Liver (tissue), 9 donors: ENCODE data around the gene PKD1. TPM values are rescaled to one million over a fixed set of nuclear protein-coding genes. Genes with fewer than 3 reads are reported as not detected.
A peak's percentile ranks its signal among the peaks of the same experiment; 100 is the strongest.

Source experiments
- DNase-seq: peaks from one replicate; pipeline ENCODE4 v3.0.0-alpha.2; 2017; ENCODE audit warnings: low spot score
- H3K27ac ChIP-seq, 2 donors: one replicate each; pipeline ENCODE4 v1.7.0; 2013; ENCODE audit warnings: inconsistent platforms in 2 of 2, low read length in 2 of 2, control low read depth in 1 of 2, low read depth in 1 of 2, mild to moderate bottlenecking in 1 of 2
- H3K27me3 ChIP-seq, 4 donors: one replicate each; pipeline versions ENCODE4 v1.6.1 to v1.7.0; 2013; ENCODE audit warnings: low read length in 3 of 4, inconsistent platforms in 1 of 4, mild to moderate bottlenecking in 1 of 4, moderate library complexity in 1 of 4; ENCODE audit not compliant: control insufficient read depth in 4 of 4, insufficient read depth in 4 of 4
- H3K36me3 ChIP-seq, 4 donors: one replicate each; pipeline versions ENCODE4 v1.6.1 to v1.7.0; 2013; ENCODE audit warnings: low read length in 3 of 4, mild to moderate bottlenecking in 3 of 4, low read depth in 1 of 4, moderate library complexity in 1 of 4; ENCODE audit not compliant: control insufficient read depth in 4 of 4, insufficient read depth in 3 of 4
- H3K4me1 ChIP-seq, 4 donors: one replicate each; pipeline versions ENCODE4 v1.6.1 to v1.7.0; 2013; ENCODE audit warnings: low read length in 3 of 4, mild to moderate bottlenecking in 3 of 4, moderate library complexity in 1 of 4; ENCODE audit not compliant: control insufficient read depth in 4 of 4, insufficient read depth in 4 of 4
- H3K4me3 ChIP-seq, 3 donors: one replicate each; pipeline versions ENCODE4 v1.6.1 to v1.7.0; 2013; ENCODE audit warnings: low read length in 3 of 3, control low read depth in 1 of 3, low read depth in 1 of 3, mild to moderate bottlenecking in 1 of 3
- H3K9ac ChIP-seq, 2 donors: one replicate each; pipeline ENCODE4 v1.7.0; 2013; ENCODE audit warnings: low read length in 2 of 2, mild to moderate bottlenecking in 2 of 2, moderate library complexity in 2 of 2, control low read depth in 1 of 2, low read depth in 1 of 2
- H3K9me3 ChIP-seq, 4 donors: one replicate each; pipeline versions ENCODE4 v1.6.1 to v1.7.0; 2013; ENCODE audit warnings: low read length in 3 of 4; ENCODE audit not compliant: control insufficient read depth in 4 of 4
- EGR1 ChIP-seq, 2 donors: IDR thresholded peaks; 2 replicates each; pipeline ENCODE4 v1.6.1; 2016 to 2018; ENCODE audit warnings: antibody characterized with exemption in 2 of 2, low read depth in 2 of 2
- FOXA1 ChIP-seq: IDR thresholded peaks from 2 replicates; pipeline ENCODE4 v1.6.1; 2016; ENCODE audit warnings: antibody characterized with exemption
- FOXA2 ChIP-seq: IDR thresholded peaks from 2 replicates; pipeline ENCODE4 v1.6.1; 2016; ENCODE audit warnings: antibody characterized with exemption
- GABPA ChIP-seq, 2 donors: IDR thresholded peaks in 1 of 2; conservative IDR thresholded peaks in 1 of 2; 2 replicates each; pipeline ENCODE4 v1.6.1; 2016; ENCODE audit warnings: antibody characterized with exemption in 2 of 2, mild to moderate bottlenecking in 1 of 2, moderate library complexity in 1 of 2
- HNF4A ChIP-seq, 2 donors: conservative IDR thresholded peaks; 2 replicates each; pipeline ENCODE4 v1.6.1; 2016; ENCODE audit warnings: antibody characterized with exemption in 2 of 2, mild to moderate bottlenecking in 2 of 2
- HNF4G ChIP-seq: IDR thresholded peaks from 2 replicates; pipeline ENCODE4 v1.6.1; 2016; ENCODE audit warnings: antibody characterized with exemption
- JUND ChIP-seq, 2 donors: IDR thresholded peaks; 2 replicates each; pipeline ENCODE4 v1.6.1; 2016; ENCODE audit warnings: antibody characterized with exemption in 2 of 2
- NR2F2 ChIP-seq: IDR thresholded peaks from 2 replicates; pipeline ENCODE4 v1.6.1; 2016; ENCODE audit warnings: antibody characterized with exemption
- RAD21 ChIP-seq, 2 donors: IDR thresholded peaks; 2 replicates each; pipeline ENCODE4 v1.6.1; 2016; ENCODE audit warnings: antibody characterized with exemption in 2 of 2, mild to moderate bottlenecking in 2 of 2
- RXRA ChIP-seq, 2 donors: IDR thresholded peaks; 2 replicates each; pipeline ENCODE4 v1.6.1; 2017 to 2018; ENCODE audit warnings: antibody characterized with exemption in 2 of 2, mild to moderate bottlenecking in 1 of 2
- SP1 ChIP-seq: IDR thresholded peaks from 2 replicates; pipeline ENCODE4 v1.6.1; 2018; ENCODE audit warnings: antibody characterized with exemption, mild to moderate bottlenecking
- TAF1 ChIP-seq: conservative IDR thresholded peaks from 2 replicates; pipeline ENCODE4 v1.6.1; 2016; ENCODE audit warnings: antibody characterized with exemption, mild to moderate bottlenecking
- YY1 ChIP-seq: IDR thresholded peaks from 2 replicates; pipeline ENCODE4 v1.6.1; 2016; ENCODE audit warnings: antibody characterized with exemption, mild to moderate bottlenecking
- WGBS: extraction: QIAGEN DNeasy Blood & Tissue Kit; methylation state at CpG from one replicate; pipeline ENCODE4 v1.1.7; 2013; 5-methylcytosine and 5-hydroxymethylcytosine counted together
- polyA plus RNA-seq, 2 donors: library from polyadenylated mRNA; stranded (reverse) in 1 of 2; unstranded in 1 of 2; fragments of 200-250 nt in 1 of 2; fragments of >200 nt in 1 of 2; fragmentation: Nextera tagmentation in 1 of 2; extraction: Ambion mirVana in 1 of 2; gene quantifications; one replicate each; pipeline versions ENCODE4 v1.2.1 to v1.2.3, GENCODE V29; 2013 to 2015
- total RNA-seq, 2 donors: library from RNA; depleted of rRNA; stranded (reverse); fragments of >200 nt; gene quantifications; one replicate each; pipeline ENCODE4 v1.2.3, GENCODE V29; 2014
- TF ChIP-seq, protein P1 (sequence below): IDR thresholded peaks from 2 replicates; pipeline ENCODE4 v1.6.1; 2016; ENCODE audit warnings: antibody characterized with exemption
- TF ChIP-seq, protein P2 (sequence below): IDR thresholded peaks from 2 replicates; pipeline ENCODE4 v1.6.1; 2016; ENCODE audit warnings: antibody characterized with exemption, mild to moderate bottlenecking
- TF ChIP-seq, protein P3 (sequence below): IDR thresholded peaks from 2 replicates; pipeline ENCODE4 v1.6.1; 2016; ENCODE audit warnings: antibody characterized with exemption
- TF ChIP-seq, protein P4 (sequence below): IDR thresholded peaks from 2 replicates; pipeline ENCODE4 v1.6.1; 2016; ENCODE audit warnings: antibody characterized with exemption
- TF ChIP-seq, protein P5 (sequence below): fragments of 150-350 bp; IDR thresholded peaks from 2 replicates; pipeline ENCODE4 v1.5.1; 2017; ENCODE audit warnings: improper control_type of control experiment, low read depth, low read length; ENCODE audit not compliant: missing input control
- donor health status: healthy.
- donor health status: healthy.
- donor health status: healthy.
- donor health status: healthy.
- donor health status: healthy.

Gene PKD1
- total and polyA plus RNA-seq, 4 donors, result 8.0 to 58.4 (median 25.6) TPM

DNA sequence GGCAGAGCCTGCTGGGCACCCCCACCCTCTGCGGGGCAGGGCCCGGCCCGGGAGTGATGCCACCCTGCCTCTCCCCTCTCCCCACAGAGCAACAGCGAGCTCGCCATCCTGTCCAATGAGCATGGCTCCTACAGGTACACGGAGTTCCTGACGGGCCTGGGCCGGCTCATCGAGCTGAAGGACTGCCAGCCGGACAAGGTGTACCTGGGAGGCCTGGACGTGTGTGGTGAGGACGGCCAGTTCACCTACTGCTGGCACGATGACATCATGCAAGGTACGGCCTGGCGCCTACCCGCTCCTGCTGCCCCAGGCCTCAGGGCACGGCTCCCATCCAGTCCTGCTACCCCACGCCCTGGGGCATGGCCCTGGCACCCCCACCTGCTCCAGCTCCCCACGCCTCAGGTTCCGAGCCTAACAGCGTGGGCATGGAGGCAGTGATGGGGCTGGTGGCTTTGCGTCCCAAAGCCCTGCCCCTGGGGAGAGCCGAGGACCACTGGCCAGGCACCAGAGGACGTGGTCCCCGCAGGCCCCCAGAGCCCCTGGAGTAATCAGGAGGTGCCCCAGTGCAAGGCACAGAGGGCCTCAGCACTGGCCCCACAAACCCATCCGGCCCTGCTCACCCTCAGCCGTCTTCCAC is 49.5 kb downstream of the PKD1 start:
- Histone ChIP-seq H3K9me3 (no peaks in the 10 kb centered on the region), H3K27me3 (no peaks in the 10 kb centered on the region), H3K36me3 (peaks cover 2 to 29% (median 12%) of the 10 kb centered on the region in 4 donors), H3K4me3 (no peak overlapping the region), H3K27ac (peak overlapping the region in 1 of 2 donors; percentile 17), H3K9ac (no peak overlapping the region), H3K4me1 (peaks cover 10 to 71% (median 45%) of the 10 kb centered on the region in 4 donors)
- 74% methylated on average over 27 of the region's 27 CpGs for WGBS
- DNase-seq, result no peak
- TF ChIP-seq SP1 (no peak), GABPA (IDR thresholded peaks at IDR 0.05 in 1 of 2, conservative IDR thresholded peaks at IDR 0.05 in 1 of 2) (no peak), EGR1 (IDR thresholded peaks at IDR 0.05; ENCODE audit: low read depth in 2 of 2) (no peak), HNF4A (conservative IDR thresholded peaks at IDR 0.05) (no peak), FOXA1 (no peak), TAF1 (no peak), HNF4G (no peak), YY1 (no peak), RAD21 (IDR thresholded peaks at IDR 0.05) (no peak), FOXA2 (no peak), JUND (IDR thresholded peaks at IDR 0.05) (no peak), RXRA (IDR thresholded peaks at IDR 0.05) (no peak), NR2F2 (no peak)
- TF ChIP-seq, protein P1, sequence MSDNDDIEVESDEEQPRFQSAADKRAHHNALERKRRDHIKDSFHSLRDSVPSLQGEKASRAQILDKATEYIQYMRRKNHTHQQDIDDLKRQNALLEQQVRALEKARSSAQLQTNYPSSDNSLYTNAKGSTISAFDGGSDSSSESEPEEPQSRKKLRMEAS, result no peak
- TF ChIP-seq, protein P2, sequence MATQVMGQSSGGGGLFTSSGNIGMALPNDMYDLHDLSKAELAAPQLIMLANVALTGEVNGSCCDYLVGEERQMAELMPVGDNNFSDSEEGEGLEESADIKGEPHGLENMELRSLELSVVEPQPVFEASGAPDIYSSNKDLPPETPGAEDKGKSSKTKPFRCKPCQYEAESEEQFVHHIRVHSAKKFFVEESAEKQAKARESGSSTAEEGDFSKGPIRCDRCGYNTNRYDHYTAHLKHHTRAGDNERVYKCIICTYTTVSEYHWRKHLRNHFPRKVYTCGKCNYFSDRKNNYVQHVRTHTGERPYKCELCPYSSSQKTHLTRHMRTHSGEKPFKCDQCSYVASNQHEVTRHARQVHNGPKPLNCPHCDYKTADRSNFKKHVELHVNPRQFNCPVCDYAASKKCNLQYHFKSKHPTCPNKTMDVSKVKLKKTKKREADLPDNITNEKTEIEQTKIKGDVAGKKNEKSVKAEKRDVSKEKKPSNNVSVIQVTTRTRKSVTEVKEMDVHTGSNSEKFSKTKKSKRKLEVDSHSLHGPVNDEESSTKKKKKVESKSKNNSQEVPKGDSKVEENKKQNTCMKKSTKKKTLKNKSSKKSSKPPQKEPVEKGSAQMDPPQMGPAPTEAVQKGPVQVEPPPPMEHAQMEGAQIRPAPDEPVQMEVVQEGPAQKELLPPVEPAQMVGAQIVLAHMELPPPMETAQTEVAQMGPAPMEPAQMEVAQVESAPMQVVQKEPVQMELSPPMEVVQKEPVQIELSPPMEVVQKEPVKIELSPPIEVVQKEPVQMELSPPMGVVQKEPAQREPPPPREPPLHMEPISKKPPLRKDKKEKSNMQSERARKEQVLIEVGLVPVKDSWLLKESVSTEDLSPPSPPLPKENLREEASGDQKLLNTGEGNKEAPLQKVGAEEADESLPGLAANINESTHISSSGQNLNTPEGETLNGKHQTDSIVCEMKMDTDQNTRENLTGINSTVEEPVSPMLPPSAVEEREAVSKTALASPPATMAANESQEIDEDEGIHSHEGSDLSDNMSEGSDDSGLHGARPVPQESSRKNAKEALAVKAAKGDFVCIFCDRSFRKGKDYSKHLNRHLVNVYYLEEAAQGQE, result no peak
- TF ChIP-seq, protein P3, sequence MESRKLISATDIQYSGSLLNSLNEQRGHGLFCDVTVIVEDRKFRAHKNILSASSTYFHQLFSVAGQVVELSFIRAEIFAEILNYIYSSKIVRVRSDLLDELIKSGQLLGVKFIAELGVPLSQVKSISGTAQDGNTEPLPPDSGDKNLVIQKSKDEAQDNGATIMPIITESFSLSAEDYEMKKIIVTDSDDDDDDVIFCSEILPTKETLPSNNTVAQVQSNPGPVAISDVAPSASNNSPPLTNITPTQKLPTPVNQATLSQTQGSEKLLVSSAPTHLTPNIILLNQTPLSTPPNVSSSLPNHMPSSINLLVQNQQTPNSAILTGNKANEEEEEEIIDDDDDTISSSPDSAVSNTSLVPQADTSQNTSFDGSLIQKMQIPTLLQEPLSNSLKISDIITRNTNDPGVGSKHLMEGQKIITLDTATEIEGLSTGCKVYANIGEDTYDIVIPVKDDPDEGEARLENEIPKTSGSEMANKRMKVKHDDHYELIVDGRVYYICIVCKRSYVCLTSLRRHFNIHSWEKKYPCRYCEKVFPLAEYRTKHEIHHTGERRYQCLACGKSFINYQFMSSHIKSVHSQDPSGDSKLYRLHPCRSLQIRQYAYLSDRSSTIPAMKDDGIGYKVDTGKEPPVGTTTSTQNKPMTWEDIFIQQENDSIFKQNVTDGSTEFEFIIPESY, result no peak
- TF ChIP-seq, protein P4, sequence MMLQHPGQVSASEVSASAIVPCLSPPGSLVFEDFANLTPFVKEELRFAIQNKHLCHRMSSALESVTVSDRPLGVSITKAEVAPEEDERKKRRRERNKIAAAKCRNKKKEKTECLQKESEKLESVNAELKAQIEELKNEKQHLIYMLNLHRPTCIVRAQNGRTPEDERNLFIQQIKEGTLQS, result no peak
- TF ChIP-seq, protein P5, sequence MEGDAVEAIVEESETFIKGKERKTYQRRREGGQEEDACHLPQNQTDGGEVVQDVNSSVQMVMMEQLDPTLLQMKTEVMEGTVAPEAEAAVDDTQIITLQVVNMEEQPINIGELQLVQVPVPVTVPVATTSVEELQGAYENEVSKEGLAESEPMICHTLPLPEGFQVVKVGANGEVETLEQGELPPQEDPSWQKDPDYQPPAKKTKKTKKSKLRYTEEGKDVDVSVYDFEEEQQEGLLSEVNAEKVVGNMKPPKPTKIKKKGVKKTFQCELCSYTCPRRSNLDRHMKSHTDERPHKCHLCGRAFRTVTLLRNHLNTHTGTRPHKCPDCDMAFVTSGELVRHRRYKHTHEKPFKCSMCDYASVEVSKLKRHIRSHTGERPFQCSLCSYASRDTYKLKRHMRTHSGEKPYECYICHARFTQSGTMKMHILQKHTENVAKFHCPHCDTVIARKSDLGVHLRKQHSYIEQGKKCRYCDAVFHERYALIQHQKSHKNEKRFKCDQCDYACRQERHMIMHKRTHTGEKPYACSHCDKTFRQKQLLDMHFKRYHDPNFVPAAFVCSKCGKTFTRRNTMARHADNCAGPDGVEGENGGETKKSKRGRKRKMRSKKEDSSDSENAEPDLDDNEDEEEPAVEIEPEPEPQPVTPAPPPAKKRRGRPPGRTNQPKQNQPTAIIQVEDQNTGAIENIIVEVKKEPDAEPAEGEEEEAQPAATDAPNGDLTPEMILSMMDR, result no peak
